Loucy (cell line): ENCODE measurements around the gene AADACL4.

Experiments used
- H2AFZ ChIP-seq: fragments of 200-600 bp; sonication (generic); 2 replicates; pipeline ENCODE4 v1.6.0; 2016; ENCODE audit warnings: antibody characterized with exemption, mild to moderate bottlenecking, low read length, moderate library complexity
- H3F3A ChIP-seq: fragments of 200-600 bp; 2 replicates; pipeline ENCODE4 v1.6.0; 2016; ENCODE audit warnings: antibody characterized with exemption, low read depth, mild to moderate bottlenecking
- H3K27me3 ChIP-seq: fragments of 200-600 bp; sonication (generic); 2 replicates; pipeline ENCODE4 v1.6.1; 2014; ENCODE audit warnings: low read length, mild to moderate bottlenecking; ENCODE audit not compliant: insufficient read depth, poor library complexity, severe bottlenecking
- H3K36me3 ChIP-seq: fragments of 200-600 bp; sonication (generic); 2 replicates; pipeline ENCODE4 v1.6.1; 2016; ENCODE audit warnings: low read length; ENCODE audit not compliant: insufficient read depth
- H3K4me1 ChIP-seq: fragments of 200-600 bp; sonication (generic); 2 replicates; pipeline ENCODE4 v1.5.1; 2014; ENCODE audit warnings: low read length, mild to moderate bottlenecking; ENCODE audit not compliant: insufficient read depth, poor library complexity, severe bottlenecking
- H3K4me2 ChIP-seq: fragments of 200-600 bp; sonication (generic); 2 replicates; pipeline ENCODE4 v1.6.0; 2014; ENCODE audit warnings: antibody characterized with exemption, low read length, low read depth, mild to moderate bottlenecking; ENCODE audit not compliant: poor library complexity, severe bottlenecking
- H3K4me3 ChIP-seq: fragments of 200-600 bp; sonication (generic); 2 replicates; pipeline ENCODE4 v1.5.1; 2014; ENCODE audit warnings: low read length, mild to moderate bottlenecking, mixed read lengths; ENCODE audit not compliant: poor library complexity, severe bottlenecking
- H3K79me2 ChIP-seq: fragments of 200-600 bp; sonication (generic); 2 replicates; pipeline ENCODE4 v1.6.1; 2014; ENCODE audit warnings: low read length; ENCODE audit not compliant: insufficient read depth
- H3K9ac ChIP-seq: fragments of 200-600 bp; sonication (generic); 2 replicates; pipeline ENCODE4 v1.6.0; 2014; ENCODE audit warnings: mild to moderate bottlenecking, low read depth, low read length, moderate library complexity; ENCODE audit not compliant: poor library complexity, severe bottlenecking
- H3K9me2 ChIP-seq: fragments of 200-600 bp; sonication (generic); replicated peaks from 2 replicates; pipeline ENCODE4 v1.6.1; 2016; ENCODE audit warnings: low read depth, low read length, mixed read lengths
- H3K9me3 ChIP-seq: fragments of 200-600 bp; sonication (generic); 2 replicates; pipeline ENCODE4 v1.6.1; 2014; ENCODE audit warnings: mild to moderate bottlenecking, antibody characterized with exemption, low read length, low read depth; ENCODE audit not compliant: insufficient read depth
- H4K20me1 ChIP-seq: fragments of 200-600 bp; sonication (generic); 2 replicates; pipeline ENCODE4 v1.6.0; 2014; ENCODE audit warnings: antibody characterized with exemption, low read length, mild to moderate bottlenecking; ENCODE audit not compliant: insufficient read depth, poor library complexity, severe bottlenecking
- CTCF ChIP-seq: fragments of 200-600 bp; sonication (generic); conservative IDR thresholded peaks from 2 replicates; pipeline ENCODE4 v1.5.1; 2014; ENCODE audit warnings: mild to moderate bottlenecking, antibody characterized with exemption, low read length
- EZH2phosphoT487 ChIP-seq: fragments of 200-600 bp; IDR thresholded peaks from 2 replicates; pipeline ENCODE4 v1.6.1; 2018; ENCODE audit warnings: antibody characterized with exemption, mild to moderate bottlenecking, moderate library complexity, borderline replicate concordance

The AADACL4 gene

GRCh38 chr1:12616709-12617373, 27.0 kb upstream of the AADACL4 start:
- peak overlapping the region; percentile 90 for H3K4me2 ChIP-seq
- H3K79me2 ChIP-seq = peaks cover 50% of the 10 kb centered on the region
- H3K36me3 ChIP-seq = no peaks in the 10 kb centered on the region
- no peaks in the 10 kb centered on the region for H3K27me3 ChIP-seq
- no peak for TF ChIP-seq CTCF
- TF ChIP-seq EZH2phosphoT487 = no peak
- peak overlapping the region; percentile 73; the same call in 1 of the 2 replicates for H2AFZ ChIP-seq
- H3K9me2 ChIP-seq = no peaks in the 10 kb centered on the region
- peak overlapping the region; percentile 83 for H3K4me3 ChIP-seq
- H3K4me1 ChIP-seq = peaks cover 67% of the 10 kb centered on the region
- H3K9ac ChIP-seq = peak overlapping the region; percentile 98
- no peaks in the 10 kb centered on the region for H3K9me3 ChIP-seq
- H3F3A ChIP-seq = no peaks in the 10 kb centered on the region
- no peaks in the 10 kb centered on the region for H4K20me1 ChIP-seq

- no peaks in the 10 kb centered on the region for H3K36me3 ChIP-seq
- H3K4me2 ChIP-seq = peak overlapping the region; percentile 90
- H3K79me2 ChIP-seq = peaks cover 44% of the 10 kb centered on the region
- no peaks in the 10 kb centered on the region for H3K27me3 ChIP-seq
- H3K4me1 ChIP-seq = peaks cover 70% of the 10 kb centered on the region
- H3K9ac ChIP-seq = peak overlapping the region; percentile 98
- peak overlapping the region; percentile 83 for H3K4me3 ChIP-seq
- H4K20me1 ChIP-seq = no peaks in the 10 kb centered on the region
- no peaks in the 10 kb centered on the region for H3K9me3 ChIP-seq
- H2AFZ ChIP-seq = peak overlapping the region; percentile 73; the same call in 1 of the 2 replicates
- H3K9me2 ChIP-seq = no peaks in the 10 kb centered on the region
- H3F3A ChIP-seq = no peaks in the 10 kb centered on the region
- TF ChIP-seq CTCF = no peak; the same call in 1 of the 2 replicates
Observed at GRCh38 chr1:12617511-12617900, 26.4 kb upstream of the AADACL4 start.

- Histone ChIP-seq H2AFZ (peak within 1 kb of the TSS; percentile 73), H3K4me1 (peaks cover 68% of the 10 kb centered on the region), H3K4me2 (peak within 1 kb of the TSS; percentile 90), H4K20me1 (no peaks in the 10 kb centered on the region), H3K27me3 (no peaks in the 10 kb centered on the region), H3K9me2 (no peaks in the 10 kb centered on the region), H3F3A (no peaks in the 10 kb centered on the region), H3K79me2 (peaks cover 44% of the 10 kb centered on the region), H3K4me3 (peak within 1 kb of the TSS; percentile 83), H3K36me3 (no peaks in the 10 kb centered on the region), H3K9me3 (no peaks in the 10 kb centered on the region), H3K9ac (peak within 1 kb of the TSS; percentile 98)
- TF ChIP-seq CTCF (no peak), EZH2phosphoT487 (no peak)
Observed at GRCh38 chr1:12617901-12618660, 25.8 kb upstream of the AADACL4 start, which contains the start of gene DHRS3. TSS of gene DHRS3 (minus strand) at chr1:12618210. CDS start at chr1:12617348, 862 bp downstream.
